ENCODE data around the gene RPH3AL. TPM values are rescaled to one million over a fixed set of nuclear protein-coding genes. Genes with fewer than 3 reads are reported as not detected.

RPH3AL gene
- total and polyA plus RNA-seq, 2 of the 8 experiments (the other 6 are each of a cell fraction or from before 2014, with no cell fraction given) = 5.6 to 5.8 TPM

DNA sequence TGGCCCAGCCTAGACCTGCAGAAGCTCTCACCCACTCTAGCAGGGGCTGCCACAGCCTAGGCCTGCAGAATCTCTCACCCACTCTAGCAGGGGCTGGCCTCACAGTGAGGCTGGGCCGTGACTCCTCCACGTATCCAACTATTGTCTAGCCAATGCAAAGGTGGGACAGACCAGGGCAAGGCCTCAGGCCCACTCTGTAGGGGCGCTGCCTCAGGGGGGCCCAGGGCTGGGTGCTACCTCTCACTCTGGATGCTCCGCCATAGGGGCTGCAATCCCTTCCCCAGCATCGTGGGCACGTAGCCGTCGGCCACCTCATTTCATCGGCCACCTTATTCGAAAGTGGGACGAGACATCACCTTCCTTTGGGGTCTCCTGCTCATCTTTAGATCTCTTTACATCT lies 51.7 kb downstream of the RPH3AL start:
- H4K20me1 ChIP-seq (replicated peaks in 1 of 2; ENCODE audit: control insufficient read depth in 1 of 2, insufficient read depth in 2 of 2, low read length in 2 of 2) = no peaks in the 10 kb centered on the region
- no peak overlapping the region for H2AK5ac ChIP-seq (ENCODE audit: low read depth, low read length)
- H3K4ac ChIP-seq (replicated peaks; ENCODE audit: insufficient read length, low read depth, low read length) = no peak overlapping the region
- H2BK5ac ChIP-seq (ENCODE audit: low read depth, low read length) = no peak overlapping the region
- H3K23me2 ChIP-seq (ENCODE audit: low read depth, low read length) = no peaks in the 10 kb centered on the region; the same call in 1 of the 2 replicates
- H2BK12ac ChIP-seq (ENCODE audit: low read depth, low read length) = no peak overlapping the region
- H3K79me2 ChIP-seq (ENCODE audit: control insufficient read depth in 1 of 2, insufficient read depth in 2 of 2, low read length in 2 of 2) = no peaks in the 10 kb centered on the region
- no peak overlapping the region for H3K18ac ChIP-seq (ENCODE audit: extremely low read depth, low read length)
- 88% methylated on average over 11 of the region's 11 CpGs; no CpG with 5 or more reads in 1 of the 2 experiments for WGBS, 2 experiments (ENCODE audit: extremely low coverage in 1 of 2, insufficient coverage in 1 of 2, insufficient read length in 1 of 2, insufficient replicate concordance in 2 of 2, low coverage in 1 of 2, low lambda C conversion rate in 2 of 2, missing lambda C conversion rate in 1 of 2)
- no peak overlapping the region for H3K56ac ChIP-seq (replicated peaks; ENCODE audit: insufficient read length, low read depth, low read length)
- ChIA-PET POLR2A (ENCODE audit: partially characterized antibody) (no interaction called here), CTCF (ENCODE audit: partially characterized antibody) (interaction anchor here (1.2 kb wide), 1 partner anchor 65 kb away, joined by 3 read pairs; no protein-coding TSS in a partner anchor)
- no peaks in the 10 kb centered on the region for H3K79me1 ChIP-seq (ENCODE audit: low read depth, low read length)
- no peak overlapping the region for H2BK20ac ChIP-seq (ENCODE audit: low read length)
- peaks cover 0 to 10% (median 8%) of the 10 kb centered on the region in 4 experiments; a peak in 6 of 7 replicates for H3K4me1 ChIP-seq (replicated peaks in 1 of 4; ENCODE audit: control insufficient read depth in 3 of 4, insufficient read depth in 4 of 4, low read length in 3 of 4)
- no peak overlapping the region for H4K8ac ChIP-seq (ENCODE audit: extremely low read depth, insufficient read depth, low read length)
- no peak overlapping the region for H3K4me2 ChIP-seq (ENCODE audit: insufficient read depth in 1 of 2, low read depth in 2 of 2, low read length in 2 of 2)
- no peak overlapping the region for H3K27ac ChIP-seq (ENCODE audit: low read depth, low read length)
- H4K91ac ChIP-seq (replicated peaks; ENCODE audit: insufficient read length, low read length) = no peak overlapping the region
- no peak overlapping the region for H3K23ac ChIP-seq (ENCODE audit: insufficient read length)
- no peak overlapping the region for H3K4me3 ChIP-seq (ENCODE audit: extremely low read depth in 1 of 4, insufficient read depth in 2 of 4, low read depth in 3 of 4, low read length in 4 of 4)
- no peak overlapping the region for H2AFZ ChIP-seq (ENCODE audit: low read length)
- DNase-seq (ENCODE audit: low read depth in 1 of 2, low spot score in 2 of 2) = no peak
- H2BK15ac ChIP-seq (ENCODE audit: low read length) = no peak overlapping the region
- H3K9me3 ChIP-seq (ENCODE audit: insufficient read depth in 2 of 2, low read depth in 1 of 2, low read length in 1 of 2) = no peaks in the 10 kb centered on the region
- no peak overlapping the region for H2BK120ac ChIP-seq (replicated peaks; ENCODE audit: low read depth, low read length)
- no peak overlapping the region for H3K14ac ChIP-seq (ENCODE audit: insufficient read length)
- peaks cover 0 to 1% (median 0%) of the 10 kb centered on the region in 4 experiments; a peak in 2 of 7 replicates for H3K27me3 ChIP-seq (replicated peaks in 1 of 4; ENCODE audit: control insufficient read depth in 3 of 4, extremely low read depth in 1 of 4, insufficient read depth in 3 of 4, low read length in 3 of 4)
- H3K36me3 ChIP-seq (ENCODE audit: control insufficient read depth in 2 of 4, insufficient read depth in 4 of 4, low read length in 3 of 4) = no peaks in the 10 kb centered on the region
- no peak for FAIRE-seq
- no peak overlapping the region for H4K5ac ChIP-seq (ENCODE audit: insufficient read length, low read depth, low read length)
- H3K9ac ChIP-seq (replicated peaks in 1 of 4; ENCODE audit: extremely low read depth in 1 of 4, low read depth in 3 of 4, low read length in 3 of 4) = no peak overlapping the region
- TF ChIP-seq NRF1 (IDR thresholded peaks at IDR 0.05; ENCODE audit: low read depth, low read length) (no peak), KDM4A (IDR thresholded peaks at IDR 0.05; ENCODE audit: low read depth, low read length, severe bottlenecking) (no peak), POLR2A (IDR thresholded peaks at IDR 0.05; ENCODE audit: control extremely low read depth in 1 of 2, low read depth in 2 of 2, low read length in 2 of 2) (no peak), POU5F1 (IDR thresholded peaks at IDR 0.05; ENCODE audit: low read depth, low read length) (no peak), CHD2 (IDR thresholded peaks at IDR 0.05; ENCODE audit: low read length) (no peak), SRF (IDR thresholded peaks at IDR 0.05; ENCODE audit: low read depth, low read length) (no peak), HDAC6 (IDR thresholded peaks at IDR 0.05; ENCODE audit: low read depth, low read length) (no peak), USF2 (IDR thresholded peaks at IDR 0.05; ENCODE audit: low read length) (no peak), PHF8 (conservative IDR thresholded peaks at IDR 0.05; ENCODE audit: low read depth, low read length) (no peak), RNF2 (IDR thresholded peaks at IDR 0.05; ENCODE audit: borderline replicate concordance, low read depth, low read length, missing control alignments, poor library complexity, severe bottlenecking) (no peak), SIX5 (IDR thresholded peaks at IDR 0.05; ENCODE audit: low read depth, low read length) (no peak), MAFK (IDR thresholded peaks at IDR 0.05; ENCODE audit: low read depth, low read length) (no peak), HDAC2 (IDR thresholded peaks at IDR 0.05; ENCODE audit: borderline replicate concordance in 1 of 2, low read depth in 2 of 2, low read length in 2 of 2) (no peak)

All from H1 (cell line).